Measurements from ENCODE around the gene HDAC5.
"Not testable (repeated sequence)": the region's sequence is repeated elsewhere in the genome, so short reads cannot be mapped to it uniquely, and the experiment has no call there.

The HDAC5 gene

GRCh38 chr17:44112284-44113280 lies 10.9 kb downstream of the HDAC5 start:
- no peak for DNase-seq (ENCODE audit: low read depth in 2 of 2, low spot score in 1 of 2)

- DNase-seq (ENCODE audit: low read depth in 2 of 2, low spot score in 1 of 2) = no peak
These were observed 11.7 kb downstream of the HDAC5 start for GRCh38 chr17:44111777-44112176.

- DNase-seq (ENCODE audit: low read depth in 2 of 2, low spot score in 1 of 2) = peak in 1 of 2 donors; percentile 18
These were observed 12.4 kb downstream of the HDAC5 start for GRCh38 chr17:44110823-44111633.

- no peak for DNase-seq (ENCODE audit: low read depth in 2 of 2, low spot score in 1 of 2)
These were observed 13.3 kb downstream of the HDAC5 start for GRCh38 chr17:44110011-44110686.

GRCh38 chr17:44109312-44109630 lies 14.2 kb downstream of the HDAC5 start:
- no peak for DNase-seq (ENCODE audit: low read depth in 2 of 2, low spot score in 1 of 2)

- DNase-seq (ENCODE audit: low read depth in 2 of 2, low spot score in 1 of 2) = no peak
These were observed 14.8 kb downstream of the HDAC5 start for GRCh38 chr17:44108440-44109311.

GRCh38 chr17:44106801-44107200 lies 16.6 kb downstream of the HDAC5 start:
- no peak for DNase-seq (ENCODE audit: low read depth in 2 of 2, low spot score in 1 of 2)

GRCh38 chr17:44105941-44106340 lies 17.5 kb downstream of the HDAC5 start:
- no peak for DNase-seq (ENCODE audit: low read depth in 2 of 2, low spot score in 1 of 2)

GRCh38 chr17:44105483-44105882 lies 18.0 kb downstream of the HDAC5 start:
- DNase-seq (ENCODE audit: low read depth in 2 of 2, low spot score in 1 of 2) = no peak

GRCh38 chr17:44102849-44103622 lies 20.4 kb downstream of the HDAC5 start:
- no peak for DNase-seq (ENCODE audit: low read depth in 2 of 2, low spot score in 1 of 2)

GRCh38 chr17:44101858-44102257 lies 21.6 kb downstream of the HDAC5 start:
- DNase-seq (ENCODE audit: low read depth in 2 of 2, low spot score in 1 of 2) = not testable (repeated sequence)

GRCh38 chr17:44097110-44097958 lies 26.1 kb downstream of the HDAC5 start:
- DNase-seq (ENCODE audit: low read depth in 2 of 2, low spot score in 1 of 2) = no peak

- no peak for DNase-seq (ENCODE audit: low read depth in 2 of 2, low spot score in 1 of 2)
These were observed 27.6 kb downstream of the HDAC5 start for GRCh38 chr17:44095647-44096496.

- no peak for DNase-seq (ENCODE audit: low read depth in 2 of 2, low spot score in 1 of 2)
These were observed 28.1 kb downstream of the HDAC5 start for GRCh38 chr17:44095388-44095646.

GRCh38 chr17:44094701-44095387 lies 28.6 kb downstream of the HDAC5 start:
- no peak for DNase-seq (ENCODE audit: low read depth in 2 of 2, low spot score in 1 of 2)

GRCh38 chr17:44093231-44093900 lies 30.1 kb downstream of the HDAC5 start:
- DNase-seq (ENCODE audit: low read depth in 2 of 2, low spot score in 1 of 2) = no peak

GRCh38 chr17:44092051-44092450 lies 31.4 kb downstream of the HDAC5 start:
- DNase-seq (ENCODE audit: low read depth in 2 of 2, low spot score in 1 of 2) = no peak

Data from stimulated activated CD8-positive, alpha-beta memory T cell treated with anti-CD3 and anti-CD28 coated beads, Interleukin-4, amount 100 ng/mL, for 4 hours (primary cell).